H1 (cell line): ENCODE results near the gene UNC50.

Source experiments
- BRCA1 ChIP-seq: IDR thresholded peaks from 2 replicates; pipeline ENCODE4 v1.6.1; 2012; ENCODE audit warnings: low read depth, low read length, improper control_type of control experiment
- CHD2 ChIP-seq: IDR thresholded peaks from 2 replicates; pipeline ENCODE4 v1.6.1; 2012; ENCODE audit warnings: low read length, improper control_type of control experiment
- CREB1 ChIP-seq: IDR thresholded peaks from 2 replicates; pipeline ENCODE4 v1.6.1; 2012; ENCODE audit warnings: inconsistent platforms
- EZH2 ChIP-seq: fragments of 200-600 bp; sonication (generic); IDR thresholded peaks from 2 replicates; pipeline ENCODE4 v1.7.1; 2012; ENCODE audit warnings: low read depth, mild to moderate bottlenecking, moderate library complexity, low read length, inconsistent platforms; ENCODE audit not compliant: severe bottlenecking
- POLR2A ChIP-seq, 2 experiments: IDR thresholded peaks; 1 replicate in 1 of 2; 2 replicates in 1 of 2; pipeline ENCODE4 v1.6.1; 2011; ENCODE audit warnings: low read depth in 2 of 2, low read length in 2 of 2, mild to moderate bottlenecking in 2 of 2; ENCODE audit errors: control extremely low read depth in 1 of 2
- POLR2AphosphoS5 ChIP-seq: IDR thresholded peaks from 2 replicates; pipeline ENCODE4 v1.6.1; 2011; ENCODE audit warnings: low read depth, low read length
- SIN3A ChIP-seq, 2 experiments: IDR thresholded peaks in 1 of 2; conservative IDR thresholded peaks in 1 of 2; 2 replicates each; pipeline ENCODE4 v1.6.1; 2011 to 2012; ENCODE audit warnings: low read length in 2 of 2, improper control_type of control experiment in 1 of 2, low read depth in 1 of 2, mild to moderate bottlenecking in 1 of 2
- SUZ12 ChIP-seq: fragments of 200-600 bp; sonication (generic); IDR thresholded peaks from 2 replicates; pipeline ENCODE4 v1.6.1; 2012; ENCODE audit warnings: mild to moderate bottlenecking, inconsistent platforms, low read length, moderate library complexity, mixed read lengths
- ZNF274 ChIP-seq: IDR thresholded peaks from 2 replicates; pipeline ENCODE4 v1.7.0; 2012; ENCODE audit warnings: low read length, borderline replicate concordance; ENCODE audit errors: extremely low read depth
- TF ChIP-seq, protein P1 (sequence below): IDR thresholded peaks from 2 replicates; pipeline ENCODE4 v1.6.1; 2012; ENCODE audit warnings: inconsistent platforms
- TF ChIP-seq, protein P2 (sequence below), 3 experiments: IDR thresholded peaks; 1 replicate in 2 of 3; 2 replicates in 1 of 3; pipeline versions ENCODE4 v1.5.1 to v1.6.1; 2011; ENCODE audit warnings: low read length in 3 of 3, mild to moderate bottlenecking in 3 of 3, inconsistent platforms in 2 of 3, low read depth in 1 of 3, moderate library complexity in 1 of 3; ENCODE audit not compliant: insufficient read depth in 1 of 3; ENCODE audit errors: control extremely low read depth in 1 of 3
- TF ChIP-seq, protein P3 (sequence below): fragments of 300-600 bp; sonication (generic); IDR thresholded peaks from 2 replicates; pipeline ENCODE4 v1.7.1; 2012; ENCODE audit warnings: low read length, moderate library complexity, mild to moderate bottlenecking, inconsistent platforms; ENCODE audit not compliant: insufficient replicate concordance

DNA sequence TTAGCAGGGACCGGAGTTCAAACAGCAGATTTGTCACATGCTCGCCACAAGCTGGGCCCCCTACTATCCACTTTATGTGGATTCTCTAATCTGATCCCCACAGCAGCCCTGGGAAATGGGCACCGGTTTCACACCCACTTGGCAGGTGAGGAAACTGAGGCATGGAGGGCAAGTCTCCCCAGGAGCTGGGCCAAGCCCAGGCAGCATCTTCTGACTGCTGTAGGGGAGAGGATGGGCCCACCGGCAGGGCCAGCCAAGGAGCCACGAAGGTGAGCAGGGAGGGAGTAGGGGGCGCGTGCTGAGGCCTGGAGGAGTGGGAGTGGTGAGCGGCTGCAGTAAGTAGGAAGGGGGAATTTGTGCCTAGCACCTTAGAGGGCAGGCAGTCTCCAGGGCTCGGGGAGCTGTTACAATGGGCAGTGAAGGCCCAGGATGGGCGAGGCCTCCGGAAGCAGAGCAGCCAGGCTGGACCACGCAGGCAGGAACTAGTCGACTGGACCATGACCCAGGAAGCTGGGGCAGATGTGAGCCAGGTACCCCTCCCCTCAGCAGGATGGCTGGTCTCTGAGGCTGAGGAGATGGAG lies 37.2 kb upstream of the UNC50 start:
- no peak for TF ChIP-seq POLR2A (IDR thresholded peaks at IDR 0.05; ENCODE audit: control extremely low read depth in 1 of 2, low read depth in 2 of 2, low read length in 2 of 2)
- TF ChIP-seq, protein P1, sequence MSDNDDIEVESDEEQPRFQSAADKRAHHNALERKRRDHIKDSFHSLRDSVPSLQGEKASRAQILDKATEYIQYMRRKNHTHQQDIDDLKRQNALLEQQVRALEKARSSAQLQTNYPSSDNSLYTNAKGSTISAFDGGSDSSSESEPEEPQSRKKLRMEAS: no peak
- TF ChIP-seq, protein P2, sequence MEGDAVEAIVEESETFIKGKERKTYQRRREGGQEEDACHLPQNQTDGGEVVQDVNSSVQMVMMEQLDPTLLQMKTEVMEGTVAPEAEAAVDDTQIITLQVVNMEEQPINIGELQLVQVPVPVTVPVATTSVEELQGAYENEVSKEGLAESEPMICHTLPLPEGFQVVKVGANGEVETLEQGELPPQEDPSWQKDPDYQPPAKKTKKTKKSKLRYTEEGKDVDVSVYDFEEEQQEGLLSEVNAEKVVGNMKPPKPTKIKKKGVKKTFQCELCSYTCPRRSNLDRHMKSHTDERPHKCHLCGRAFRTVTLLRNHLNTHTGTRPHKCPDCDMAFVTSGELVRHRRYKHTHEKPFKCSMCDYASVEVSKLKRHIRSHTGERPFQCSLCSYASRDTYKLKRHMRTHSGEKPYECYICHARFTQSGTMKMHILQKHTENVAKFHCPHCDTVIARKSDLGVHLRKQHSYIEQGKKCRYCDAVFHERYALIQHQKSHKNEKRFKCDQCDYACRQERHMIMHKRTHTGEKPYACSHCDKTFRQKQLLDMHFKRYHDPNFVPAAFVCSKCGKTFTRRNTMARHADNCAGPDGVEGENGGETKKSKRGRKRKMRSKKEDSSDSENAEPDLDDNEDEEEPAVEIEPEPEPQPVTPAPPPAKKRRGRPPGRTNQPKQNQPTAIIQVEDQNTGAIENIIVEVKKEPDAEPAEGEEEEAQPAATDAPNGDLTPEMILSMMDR (IDR thresholded peaks at IDR 0.05; ENCODE audit: control extremely low read depth in 1 of 3, insufficient read depth in 1 of 3, low read depth in 1 of 3, low read length in 3 of 3): no peak
- TF ChIP-seq ZNF274: no peak
- TF ChIP-seq POLR2AphosphoS5: no peak
- no peak for TF ChIP-seq CHD2
- TF ChIP-seq, protein P3, sequence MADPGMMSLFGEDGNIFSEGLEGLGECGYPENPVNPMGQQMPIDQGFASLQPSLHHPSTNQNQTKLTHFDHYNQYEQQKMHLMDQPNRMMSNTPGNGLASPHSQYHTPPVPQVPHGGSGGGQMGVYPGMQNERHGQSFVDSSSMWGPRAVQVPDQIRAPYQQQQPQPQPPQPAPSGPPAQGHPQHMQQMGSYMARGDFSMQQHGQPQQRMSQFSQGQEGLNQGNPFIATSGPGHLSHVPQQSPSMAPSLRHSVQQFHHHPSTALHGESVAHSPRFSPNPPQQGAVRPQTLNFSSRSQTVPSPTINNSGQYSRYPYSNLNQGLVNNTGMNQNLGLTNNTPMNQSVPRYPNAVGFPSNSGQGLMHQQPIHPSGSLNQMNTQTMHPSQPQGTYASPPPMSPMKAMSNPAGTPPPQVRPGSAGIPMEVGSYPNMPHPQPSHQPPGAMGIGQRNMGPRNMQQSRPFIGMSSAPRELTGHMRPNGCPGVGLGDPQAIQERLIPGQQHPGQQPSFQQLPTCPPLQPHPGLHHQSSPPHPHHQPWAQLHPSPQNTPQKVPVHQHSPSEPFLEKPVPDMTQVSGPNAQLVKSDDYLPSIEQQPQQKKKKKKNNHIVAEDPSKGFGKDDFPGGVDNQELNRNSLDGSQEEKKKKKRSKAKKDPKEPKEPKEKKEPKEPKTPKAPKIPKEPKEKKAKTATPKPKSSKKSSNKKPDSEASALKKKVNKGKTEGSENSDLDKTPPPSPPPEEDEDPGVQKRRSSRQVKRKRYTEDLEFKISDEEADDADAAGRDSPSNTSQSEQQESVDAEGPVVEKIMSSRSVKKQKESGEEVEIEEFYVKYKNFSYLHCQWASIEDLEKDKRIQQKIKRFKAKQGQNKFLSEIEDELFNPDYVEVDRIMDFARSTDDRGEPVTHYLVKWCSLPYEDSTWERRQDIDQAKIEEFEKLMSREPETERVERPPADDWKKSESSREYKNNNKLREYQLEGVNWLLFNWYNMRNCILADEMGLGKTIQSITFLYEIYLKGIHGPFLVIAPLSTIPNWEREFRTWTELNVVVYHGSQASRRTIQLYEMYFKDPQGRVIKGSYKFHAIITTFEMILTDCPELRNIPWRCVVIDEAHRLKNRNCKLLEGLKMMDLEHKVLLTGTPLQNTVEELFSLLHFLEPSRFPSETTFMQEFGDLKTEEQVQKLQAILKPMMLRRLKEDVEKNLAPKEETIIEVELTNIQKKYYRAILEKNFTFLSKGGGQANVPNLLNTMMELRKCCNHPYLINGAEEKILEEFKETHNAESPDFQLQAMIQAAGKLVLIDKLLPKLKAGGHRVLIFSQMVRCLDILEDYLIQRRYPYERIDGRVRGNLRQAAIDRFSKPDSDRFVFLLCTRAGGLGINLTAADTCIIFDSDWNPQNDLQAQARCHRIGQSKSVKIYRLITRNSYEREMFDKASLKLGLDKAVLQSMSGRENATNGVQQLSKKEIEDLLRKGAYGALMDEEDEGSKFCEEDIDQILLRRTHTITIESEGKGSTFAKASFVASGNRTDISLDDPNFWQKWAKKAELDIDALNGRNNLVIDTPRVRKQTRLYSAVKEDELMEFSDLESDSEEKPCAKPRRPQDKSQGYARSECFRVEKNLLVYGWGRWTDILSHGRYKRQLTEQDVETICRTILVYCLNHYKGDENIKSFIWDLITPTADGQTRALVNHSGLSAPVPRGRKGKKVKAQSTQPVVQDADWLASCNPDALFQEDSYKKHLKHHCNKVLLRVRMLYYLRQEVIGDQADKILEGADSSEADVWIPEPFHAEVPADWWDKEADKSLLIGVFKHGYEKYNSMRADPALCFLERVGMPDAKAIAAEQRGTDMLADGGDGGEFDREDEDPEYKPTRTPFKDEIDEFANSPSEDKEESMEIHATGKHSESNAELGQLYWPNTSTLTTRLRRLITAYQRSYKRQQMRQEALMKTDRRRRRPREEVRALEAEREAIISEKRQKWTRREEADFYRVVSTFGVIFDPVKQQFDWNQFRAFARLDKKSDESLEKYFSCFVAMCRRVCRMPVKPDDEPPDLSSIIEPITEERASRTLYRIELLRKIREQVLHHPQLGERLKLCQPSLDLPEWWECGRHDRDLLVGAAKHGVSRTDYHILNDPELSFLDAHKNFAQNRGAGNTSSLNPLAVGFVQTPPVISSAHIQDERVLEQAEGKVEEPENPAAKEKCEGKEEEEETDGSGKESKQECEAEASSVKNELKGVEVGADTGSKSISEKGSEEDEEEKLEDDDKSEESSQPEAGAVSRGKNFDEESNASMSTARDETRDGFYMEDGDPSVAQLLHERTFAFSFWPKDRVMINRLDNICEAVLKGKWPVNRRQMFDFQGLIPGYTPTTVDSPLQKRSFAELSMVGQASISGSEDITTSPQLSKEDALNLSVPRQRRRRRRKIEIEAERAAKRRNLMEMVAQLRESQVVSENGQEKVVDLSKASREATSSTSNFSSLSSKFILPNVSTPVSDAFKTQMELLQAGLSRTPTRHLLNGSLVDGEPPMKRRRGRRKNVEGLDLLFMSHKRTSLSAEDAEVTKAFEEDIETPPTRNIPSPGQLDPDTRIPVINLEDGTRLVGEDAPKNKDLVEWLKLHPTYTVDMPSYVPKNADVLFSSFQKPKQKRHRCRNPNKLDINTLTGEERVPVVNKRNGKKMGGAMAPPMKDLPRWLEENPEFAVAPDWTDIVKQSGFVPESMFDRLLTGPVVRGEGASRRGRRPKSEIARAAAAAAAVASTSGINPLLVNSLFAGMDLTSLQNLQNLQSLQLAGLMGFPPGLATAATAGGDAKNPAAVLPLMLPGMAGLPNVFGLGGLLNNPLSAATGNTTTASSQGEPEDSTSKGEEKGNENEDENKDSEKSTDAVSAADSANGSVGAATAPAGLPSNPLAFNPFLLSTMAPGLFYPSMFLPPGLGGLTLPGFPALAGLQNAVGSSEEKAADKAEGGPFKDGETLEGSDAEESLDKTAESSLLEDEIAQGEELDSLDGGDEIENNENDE: no peak
- TF ChIP-seq EZH2: no peak
- TF ChIP-seq SIN3A (conservative IDR thresholded peaks at IDR 0.05 in 1 of 2, IDR thresholded peaks at IDR 0.05 in 1 of 2; ENCODE audit: low read depth in 1 of 2, low read length in 2 of 2): no peak
- TF ChIP-seq BRCA1: no peak
- TF ChIP-seq CREB1: no peak
- TF ChIP-seq SUZ12: no peak
